ENCODE measurements around the gene CCDC88B. TPM values are rescaled to one million over a fixed set of nuclear protein-coding genes. Genes with fewer than 3 reads are reported as not detected.

CCDC88B gene
- total RNA-seq, 1 experiment from 2014 or later: 14.7 TPM

DNA sequence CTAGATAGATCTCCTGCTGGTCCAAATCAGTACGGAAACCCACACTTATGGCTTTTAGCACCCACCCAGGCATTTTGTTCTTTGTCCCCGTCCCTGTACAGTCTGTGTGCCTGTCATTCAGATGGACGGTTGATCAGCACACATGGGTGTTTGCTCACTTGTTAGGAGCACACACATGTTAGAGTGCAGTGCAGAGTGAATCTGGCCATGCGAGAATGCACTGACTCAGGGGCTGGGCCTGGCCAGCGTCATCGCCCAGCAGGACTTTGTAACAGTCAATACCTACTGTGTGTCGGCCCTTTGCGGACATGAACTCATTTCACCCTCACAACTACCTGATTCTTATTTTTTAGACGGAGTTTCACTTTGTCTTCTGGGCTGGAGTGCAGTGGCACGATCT lies 22.3 kb downstream of the CCDC88B start:
- Histone ChIP-seq H4K20me1 (ENCODE audit: insufficient read depth) (no peaks in the 10 kb centered on the region), H3K4me1 (ENCODE audit: control insufficient read depth in 1 of 2, insufficient read depth in 2 of 2, low read length in 2 of 2) (peaks cover 18 to 34% of the 10 kb centered on the region in 2 experiments), H3K9ac (ENCODE audit: low read length) (no peak overlapping the region), H3K79me2 (ENCODE audit: insufficient read depth, low read length) (peaks cover 35% of the 10 kb centered on the region; the same call in 1 of the 2 replicates), H3K4me3 (replicated peaks in 1 of 2; ENCODE audit: low read depth in 1 of 2, low read length in 2 of 2) (no peak overlapping the region), H3K27me3 (ENCODE audit: insufficient read depth, low read length) (no peaks in the 10 kb centered on the region), H3K36me3 (ENCODE audit: control insufficient read depth in 1 of 2, insufficient read depth in 2 of 2, low read length in 2 of 2) (peaks cover 15 to 55% of the 10 kb centered on the region in 2 experiments), H3K9me2 (ENCODE audit: insufficient read depth) (no peaks in the 10 kb centered on the region), H3K27ac (ENCODE audit: low read depth, low read length) (no peak overlapping the region), H3K4me2 (ENCODE audit: low read length) (no peak overlapping the region), H2AFZ (ENCODE audit: low read depth, low read length, poor library complexity, severe bottlenecking) (no peak overlapping the region), H3K9me3 (ENCODE audit: control insufficient read depth in 1 of 2, insufficient read depth in 1 of 2, low read depth in 1 of 2, low read length in 2 of 2) (no peaks in the 10 kb centered on the region)
- POLR2A ChIA-PET: interaction anchor here (1.0 kb wide), 1 partner anchor 10 kb away, joined by 4 read pairs; no protein-coding TSS in a partner anchor
- DNase-seq (ENCODE audit: low read depth, low spot score): no peak
- ATAC-seq: no peak
- CTCF ChIA-PET: no interaction called here
- no TSS peak for BruUV-seq (replicated peaks)
- no peak for TF ChIP-seq ELF1 (IDR thresholded peaks at IDR 0.05; ENCODE audit: borderline replicate concordance, low read depth)
- TF ChIP-seq POLR2A (IDR thresholded peaks at IDR 0.05; ENCODE audit: borderline replicate concordance, extremely low read depth, insufficient read depth, insufficient read length): no peak
- TF ChIP-seq EGR1 (IDR thresholded peaks at IDR 0.05; ENCODE audit: low read depth): no peak
- TF ChIP-seq ZFX (IDR thresholded peaks at IDR 0.05): no peak
- TF ChIP-seq CBX3 (IDR thresholded peaks at IDR 0.05; ENCODE audit: low read depth): no peak
- no peak for TF ChIP-seq SRF (IDR thresholded peaks at IDR 0.05; ENCODE audit: low read depth)
- no peak for TF ChIP-seq ZNF274 (IDR thresholded peaks at IDR 0.05; ENCODE audit: low read depth, low read length)
- no peak for TF ChIP-seq JUND (IDR thresholded peaks at IDR 0.05)
- TF ChIP-seq CEBPB (IDR thresholded peaks at IDR 0.05; ENCODE audit: low read depth): no peak
- TF ChIP-seq, protein P1, sequence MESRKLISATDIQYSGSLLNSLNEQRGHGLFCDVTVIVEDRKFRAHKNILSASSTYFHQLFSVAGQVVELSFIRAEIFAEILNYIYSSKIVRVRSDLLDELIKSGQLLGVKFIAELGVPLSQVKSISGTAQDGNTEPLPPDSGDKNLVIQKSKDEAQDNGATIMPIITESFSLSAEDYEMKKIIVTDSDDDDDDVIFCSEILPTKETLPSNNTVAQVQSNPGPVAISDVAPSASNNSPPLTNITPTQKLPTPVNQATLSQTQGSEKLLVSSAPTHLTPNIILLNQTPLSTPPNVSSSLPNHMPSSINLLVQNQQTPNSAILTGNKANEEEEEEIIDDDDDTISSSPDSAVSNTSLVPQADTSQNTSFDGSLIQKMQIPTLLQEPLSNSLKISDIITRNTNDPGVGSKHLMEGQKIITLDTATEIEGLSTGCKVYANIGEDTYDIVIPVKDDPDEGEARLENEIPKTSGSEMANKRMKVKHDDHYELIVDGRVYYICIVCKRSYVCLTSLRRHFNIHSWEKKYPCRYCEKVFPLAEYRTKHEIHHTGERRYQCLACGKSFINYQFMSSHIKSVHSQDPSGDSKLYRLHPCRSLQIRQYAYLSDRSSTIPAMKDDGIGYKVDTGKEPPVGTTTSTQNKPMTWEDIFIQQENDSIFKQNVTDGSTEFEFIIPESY (IDR thresholded peaks at IDR 0.05; ENCODE audit: extremely low read depth, insufficient replicate concordance, low read length): no peak
- TF ChIP-seq SP1 (IDR thresholded peaks at IDR 0.05; ENCODE audit: low read depth): no peak
- TF ChIP-seq YY1 (IDR thresholded peaks at IDR 0.05; ENCODE audit: extremely low read depth, insufficient replicate concordance, low read depth, low read length): no peak
- TF ChIP-seq POLR2AphosphoS5 (IDR thresholded peaks at IDR 0.05; ENCODE audit: low read depth, low read length): no peak
- intact Hi-C loops (cut with micrococcal nuclease): no loop called here
- RAD21 ChIA-PET (ENCODE audit: low non-redundant PET in 1 of 2, low total read pairs in 2 of 2, uncharacterized antibody in 2 of 2, unreplicated experiment in 2 of 2): no interaction called here

Data from HCT116 (cell line).